ENCODE measurements around the gene KCNK18. TPM values are rescaled to one million over a fixed set of nuclear protein-coding genes. Genes with fewer than 3 reads are reported as not detected.

The KCNK18 gene
- total RNA-seq, 2 experiments from 2014 or later = not detected

DNA sequence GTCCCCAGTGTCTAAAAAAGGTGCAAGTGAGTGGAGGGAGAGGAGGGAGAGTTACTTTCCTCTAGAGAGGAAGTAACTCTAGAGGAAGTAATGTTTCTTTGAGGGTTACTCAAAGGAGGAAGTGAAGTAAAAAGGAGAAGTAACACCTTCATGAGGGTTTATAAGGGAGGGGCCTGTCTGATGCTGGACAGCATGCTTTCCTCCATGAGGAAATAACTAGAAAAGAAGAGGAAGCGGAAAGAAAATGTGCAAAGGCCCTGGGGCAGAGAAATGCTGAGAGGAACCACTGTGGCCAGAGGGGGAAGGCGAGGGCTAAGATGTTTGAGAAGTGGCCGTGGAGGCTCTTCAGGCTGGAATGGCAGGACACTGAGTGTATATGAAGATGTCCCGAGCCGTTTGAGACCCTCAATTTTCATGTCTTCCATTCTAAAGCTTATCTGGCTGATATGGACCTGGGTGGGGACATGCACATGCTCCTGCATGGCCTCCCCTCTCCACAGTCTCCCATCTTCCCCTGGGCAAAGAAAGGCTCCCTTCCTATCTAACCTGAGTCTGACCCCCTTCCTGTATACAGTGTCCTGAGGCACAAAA, 40.2 kb downstream of the KCNK18 start:
- BruUV-seq (replicated peaks) = no TSS peak
- TF ChIP-seq EZH2phosphoT487 (IDR thresholded peaks at IDR 0.05; ENCODE audit: borderline replicate concordance, low read depth, low read length) = no peak
- no peak for TF ChIP-seq CTCF (conservative IDR thresholded peaks at IDR 0.05; ENCODE audit: low read length)
- H2AFZ ChIP-seq (ENCODE audit: low read length) = no peak overlapping the region
- no peaks in the 10 kb centered on the region for H4K20me1 ChIP-seq (ENCODE audit: insufficient read depth, low read length)
- no peaks in the 10 kb centered on the region for H3K9me2 ChIP-seq (ENCODE audit: insufficient read depth, low read length)
- intact Hi-C loops (cut with micrococcal nuclease; ENCODE audit: unreplicated experiment) = no loop called here
- H3K36me3 ChIP-seq (ENCODE audit: insufficient read depth, low read length) = no peaks in the 10 kb centered on the region
- ChIA-PET POLR2A (interaction anchor here (0.7 kb wide), 1 partner anchor 297 kb away, joined by 3 read pairs; no protein-coding TSS in a partner anchor), CTCF (ENCODE audit: unreplicated experiment) (no interaction called here)
- H3K9me3 ChIP-seq (ENCODE audit: low read length) = no peaks in the 10 kb centered on the region
- H3K4me3 ChIP-seq (ENCODE audit: low read depth, low read length, poor library complexity, severe bottlenecking) = no peak overlapping the region
- H3K4me1 ChIP-seq (ENCODE audit: insufficient read depth, low read length, poor library complexity, severe bottlenecking) = no peaks in the 10 kb centered on the region
- no peak overlapping the region for H3K4me2 ChIP-seq (ENCODE audit: low read length)
- peak; percentile 36 for DNase-seq (ENCODE audit: low spot score)
- H3K27ac ChIP-seq (ENCODE audit: low read depth, low read length, poor library complexity, severe bottlenecking) = no peak overlapping the region
- H3K79me2 ChIP-seq (ENCODE audit: insufficient read depth, low read depth, low read length) = no peaks in the 10 kb centered on the region

GRCh38 chr10:117239051-117239450, 41.8 kb downstream of the KCNK18 start:
- no peaks in the 10 kb centered on the region for H4K20me1 ChIP-seq (ENCODE audit: insufficient read depth, low read length)
- TF ChIP-seq CTCF (conservative IDR thresholded peaks at IDR 0.05; ENCODE audit: low read length) = no peak
- TF ChIP-seq EZH2phosphoT487 (IDR thresholded peaks at IDR 0.05; ENCODE audit: borderline replicate concordance, low read depth, low read length) = no peak
- no peak overlapping the region for H3K4me2 ChIP-seq (ENCODE audit: low read length)
- no peaks in the 10 kb centered on the region for H3K9me2 ChIP-seq (ENCODE audit: insufficient read depth, low read length)
- no peaks in the 10 kb centered on the region for H3K9me3 ChIP-seq (ENCODE audit: low read length)
- ChIA-PET POLR2A (no interaction called here), CTCF (ENCODE audit: unreplicated experiment) (no interaction called here)
- no peak overlapping the region for H3K27ac ChIP-seq (ENCODE audit: low read depth, low read length, poor library complexity, severe bottlenecking)
- DNase-seq (ENCODE audit: low spot score) = no peak
- intact Hi-C loops (cut with micrococcal nuclease; ENCODE audit: unreplicated experiment) = no loop called here
- no peak overlapping the region for H2AFZ ChIP-seq (ENCODE audit: low read length)
- H3K79me2 ChIP-seq (ENCODE audit: insufficient read depth, low read depth, low read length) = no peaks in the 10 kb centered on the region
- no peak overlapping the region for H3K4me3 ChIP-seq (ENCODE audit: low read depth, low read length, poor library complexity, severe bottlenecking)
- H3K36me3 ChIP-seq (ENCODE audit: insufficient read depth, low read length) = no peaks in the 10 kb centered on the region
- H3K4me1 ChIP-seq (ENCODE audit: insufficient read depth, low read length, poor library complexity, severe bottlenecking) = no peaks in the 10 kb centered on the region
- no TSS peak for BruUV-seq (replicated peaks)

DNA sequence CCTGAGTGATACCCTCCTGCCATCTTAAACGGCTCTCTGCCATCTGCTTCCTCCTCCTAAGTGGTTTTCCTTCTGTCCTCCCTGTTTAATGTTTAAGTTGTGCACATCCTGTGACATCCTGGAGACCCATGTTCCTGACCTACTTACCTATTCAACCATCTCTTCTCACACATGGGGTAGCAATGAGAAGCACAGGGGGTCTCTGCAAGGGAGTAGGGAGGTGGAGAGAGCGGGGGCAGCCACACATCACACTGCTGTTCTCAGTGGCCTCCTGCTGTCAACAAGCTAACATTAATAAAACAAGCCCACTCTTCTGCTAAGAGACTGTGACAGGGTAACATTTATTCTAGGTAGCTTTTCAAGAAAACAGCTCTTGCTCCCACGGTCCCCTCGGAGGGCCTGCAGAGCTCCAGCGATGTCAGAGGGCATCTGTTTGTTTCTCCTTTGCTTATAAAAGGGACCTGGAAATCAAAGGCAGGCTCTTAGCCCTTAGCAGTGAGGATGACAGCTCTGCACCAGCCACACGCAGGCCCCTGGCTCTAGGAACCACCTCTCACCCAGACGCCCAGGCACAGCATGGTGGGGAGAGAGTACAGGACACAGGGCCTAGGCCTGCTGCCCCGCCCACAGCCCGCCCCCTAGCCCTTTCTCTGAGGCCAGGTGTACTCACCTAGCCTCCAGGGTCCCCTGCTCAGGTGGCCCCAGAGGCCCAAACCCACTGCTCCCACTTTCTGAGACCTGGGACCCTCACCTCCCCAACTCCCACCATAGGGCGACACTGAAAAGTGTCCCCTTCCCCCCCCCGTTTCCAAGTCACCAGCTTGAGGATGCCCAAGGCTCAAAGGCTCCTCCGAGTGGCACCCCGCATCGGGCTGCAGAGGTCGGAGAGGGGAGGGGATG, 42.7 kb downstream of the KCNK18 start:
- Histone ChIP-seq H3K27ac (ENCODE audit: low read depth, low read length, poor library complexity, severe bottlenecking) (no peak overlapping the region), H3K9me3 (ENCODE audit: low read length) (no peaks in the 10 kb centered on the region), H3K4me2 (ENCODE audit: low read length) (no peak overlapping the region), H4K20me1 (ENCODE audit: insufficient read depth, low read length) (no peaks in the 10 kb centered on the region), H3K4me3 (ENCODE audit: low read depth, low read length, poor library complexity, severe bottlenecking) (no peak overlapping the region), H3K9me2 (ENCODE audit: insufficient read depth, low read length) (no peaks in the 10 kb centered on the region), H3K4me1 (ENCODE audit: insufficient read depth, low read length, poor library complexity, severe bottlenecking) (no peaks in the 10 kb centered on the region), H3K79me2 (ENCODE audit: insufficient read depth, low read depth, low read length) (no peaks in the 10 kb centered on the region), H3K36me3 (ENCODE audit: insufficient read depth, low read length) (no peaks in the 10 kb centered on the region), H2AFZ (ENCODE audit: low read length) (no peak overlapping the region)
- no peak for DNase-seq (ENCODE audit: low spot score)
- TF ChIP-seq CTCF (conservative IDR thresholded peaks at IDR 0.05; ENCODE audit: low read length) = no peak
- TF ChIP-seq EZH2phosphoT487 (IDR thresholded peaks at IDR 0.05; ENCODE audit: borderline replicate concordance, low read depth, low read length) = no peak
- ChIA-PET CTCF (ENCODE audit: unreplicated experiment) (no interaction called here), POLR2A (no interaction called here)
- no TSS peak for BruUV-seq (replicated peaks)
- intact Hi-C loops (cut with micrococcal nuclease; ENCODE audit: unreplicated experiment) = no loop called here
